ENCODE measurements around the gene DENND2A.

The DENND2A gene

GRCh38 chr7:140611641-140612040 is 29.0 kb downstream of the DENND2A start:
- DNase-seq: no peak

GRCh38 chr7:140610204-140611165 is 30.1 kb downstream of the DENND2A start:
- DNase-seq: no peak

DNA sequence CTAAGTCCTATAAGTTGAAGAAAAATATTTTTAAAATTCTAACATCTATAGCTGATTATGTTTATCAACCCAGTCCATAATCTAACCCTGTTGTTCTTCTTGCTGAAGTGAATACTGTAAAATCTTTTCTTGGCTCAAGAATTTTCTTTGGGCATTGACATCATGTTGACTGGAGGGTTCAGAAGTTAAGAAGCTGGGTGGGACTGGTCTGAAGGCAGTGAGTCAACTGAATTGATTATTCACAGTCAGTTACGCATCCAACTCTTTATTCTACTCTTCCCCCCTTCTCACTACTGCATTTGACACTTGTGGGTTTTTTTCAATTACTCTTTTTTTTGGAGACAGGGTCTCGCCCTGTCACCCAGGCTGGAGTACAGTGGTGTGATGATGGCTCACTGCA is 31.0 kb downstream of the DENND2A start:
- DNase-seq: no peak

- no peak for DNase-seq
These were observed 33.1 kb downstream of the DENND2A start for GRCh38 chr7:140607441-140607989.

DNA sequence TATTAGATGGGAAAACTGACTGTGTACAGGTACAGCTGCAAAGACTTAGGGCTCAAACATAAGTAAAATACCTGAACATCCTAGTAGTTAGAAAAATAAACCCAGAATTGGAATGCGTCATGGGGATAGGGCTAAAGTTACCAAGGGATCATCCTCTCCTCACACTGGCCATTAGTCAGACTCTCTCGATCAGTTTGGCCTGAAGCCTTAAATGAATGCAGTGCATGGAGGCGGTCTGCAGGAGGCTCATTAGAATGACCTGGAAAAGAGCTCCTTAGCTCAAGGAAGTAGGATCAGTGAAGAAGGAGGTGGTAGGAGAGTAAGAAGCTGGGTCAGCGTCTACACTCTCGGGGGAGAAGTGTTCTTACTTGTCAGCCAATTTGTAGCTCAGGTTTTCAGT is 35.3 kb downstream of the DENND2A start:
- DNase-seq: no peak

DNA sequence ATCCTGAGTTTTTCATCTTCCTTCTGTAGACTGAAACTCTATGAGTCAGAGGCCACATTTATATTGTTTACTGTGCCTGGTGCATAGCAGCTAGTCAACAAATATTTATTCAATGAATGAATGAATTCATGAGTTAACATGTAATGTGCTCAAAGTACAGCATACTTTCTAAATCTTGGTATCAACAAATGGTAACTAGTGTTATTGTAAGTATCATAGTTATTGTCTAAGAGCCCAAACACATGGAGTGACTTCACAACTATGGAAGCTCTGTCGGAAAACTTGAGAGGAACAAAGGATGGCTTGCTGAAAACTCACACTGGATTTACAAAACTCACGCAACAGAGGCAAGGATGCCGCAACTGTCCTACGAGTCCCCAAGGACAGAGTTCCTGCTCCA is 35.9 kb downstream of the DENND2A start:
- DNase-seq: no peak

DNA sequence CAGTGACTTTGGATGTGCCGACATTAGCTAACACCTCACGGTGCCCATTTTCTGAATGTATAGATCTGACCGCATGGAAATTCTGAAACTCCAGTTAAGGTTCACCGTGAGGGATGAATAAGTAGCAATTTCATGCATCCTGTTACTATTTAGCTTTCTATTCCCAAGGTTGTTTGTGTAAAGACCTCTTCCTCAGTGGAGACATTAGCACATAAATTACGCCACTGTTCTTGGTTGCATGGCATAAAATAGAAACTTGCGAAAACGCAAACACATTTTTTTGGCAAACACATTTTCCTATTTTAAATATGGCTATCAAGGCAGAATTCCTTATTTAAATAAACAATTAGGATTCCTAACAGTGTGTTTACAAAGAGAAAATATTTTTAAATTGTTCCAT is 36.5 kb downstream of the DENND2A start:
- no peak for DNase-seq

DNA sequence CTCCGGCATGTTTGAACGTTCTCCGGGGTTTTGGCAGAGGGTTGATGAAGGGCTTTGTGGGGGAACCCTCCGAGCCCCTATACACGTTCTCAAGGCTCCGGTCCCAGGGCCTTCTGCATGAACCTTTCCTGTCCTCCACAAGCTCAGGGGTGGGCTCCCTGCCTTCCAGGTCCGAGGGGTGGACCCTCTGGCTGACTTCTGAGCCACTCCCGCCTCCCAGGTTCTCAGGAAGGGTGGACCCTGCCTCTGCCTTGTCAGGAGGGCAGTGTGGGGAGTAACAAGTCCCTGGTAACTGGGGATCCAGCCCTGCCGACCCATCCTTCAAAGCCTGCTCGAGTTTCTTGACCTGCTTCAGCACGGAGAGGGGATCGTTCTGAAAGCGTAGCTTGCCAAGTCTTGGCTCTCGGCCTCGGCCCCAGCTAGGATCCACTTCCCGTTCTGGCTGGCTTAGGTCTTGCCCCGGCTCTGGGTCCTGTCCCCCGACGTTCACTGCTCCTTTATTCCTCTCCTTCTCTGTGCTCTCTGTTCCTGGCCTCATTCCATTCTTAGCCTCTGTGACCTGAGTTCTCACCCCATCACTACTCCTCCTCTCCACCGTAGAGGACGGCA is 38.9 kb downstream of the DENND2A start:
- no peak for DNase-seq

GRCh38 chr7:140600341-140600740 is 40.3 kb downstream of the DENND2A start:
- DNase-seq: no peak

- no peak for DNase-seq
These were observed 43.1 kb downstream of the DENND2A start for GRCh38 chr7:140597428-140597949.

DNA sequence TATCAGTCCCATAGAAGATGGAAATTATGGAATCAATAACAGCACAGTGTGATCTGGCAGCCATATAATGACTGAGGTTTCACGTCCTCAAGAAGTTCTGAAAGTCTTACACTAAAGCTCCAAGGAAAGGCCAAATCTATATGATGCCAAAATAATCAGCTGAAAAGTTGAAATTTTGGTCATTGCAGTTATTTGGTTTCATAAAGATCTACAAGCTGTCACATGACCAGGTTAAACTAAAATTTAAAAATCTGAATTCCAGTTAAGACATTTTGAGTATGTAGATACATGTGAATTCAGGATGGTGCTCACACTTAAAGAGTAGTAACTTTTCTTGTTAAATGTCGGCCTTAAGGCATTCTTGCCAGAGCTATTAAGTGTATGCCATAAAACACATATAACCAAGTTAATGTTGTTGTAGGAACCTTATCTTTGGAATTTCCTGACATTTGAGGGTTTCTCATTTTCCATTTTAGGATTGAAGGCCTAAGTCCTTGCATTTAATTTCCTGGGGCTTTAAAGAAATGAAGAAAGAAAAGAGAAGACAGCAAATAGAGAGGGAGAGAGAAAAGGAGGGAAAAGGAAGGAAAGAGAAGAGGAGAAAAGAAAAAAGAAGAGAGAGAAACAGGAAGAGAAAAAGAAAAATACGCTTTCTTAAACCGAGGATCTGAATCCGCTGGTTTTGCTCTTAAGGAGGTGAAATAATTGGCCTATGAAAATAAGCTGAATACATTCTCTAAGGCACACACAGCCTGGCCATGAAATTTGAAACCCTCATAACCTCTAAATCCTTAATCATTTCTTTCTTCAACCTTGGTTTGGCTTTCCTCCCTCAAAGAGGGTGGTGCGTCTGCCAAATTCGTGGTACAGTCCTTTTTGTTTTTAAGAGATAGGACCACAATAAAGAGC is 43.8 kb downstream of the DENND2A start:
- DNase-seq: peak; percentile 30

DNA sequence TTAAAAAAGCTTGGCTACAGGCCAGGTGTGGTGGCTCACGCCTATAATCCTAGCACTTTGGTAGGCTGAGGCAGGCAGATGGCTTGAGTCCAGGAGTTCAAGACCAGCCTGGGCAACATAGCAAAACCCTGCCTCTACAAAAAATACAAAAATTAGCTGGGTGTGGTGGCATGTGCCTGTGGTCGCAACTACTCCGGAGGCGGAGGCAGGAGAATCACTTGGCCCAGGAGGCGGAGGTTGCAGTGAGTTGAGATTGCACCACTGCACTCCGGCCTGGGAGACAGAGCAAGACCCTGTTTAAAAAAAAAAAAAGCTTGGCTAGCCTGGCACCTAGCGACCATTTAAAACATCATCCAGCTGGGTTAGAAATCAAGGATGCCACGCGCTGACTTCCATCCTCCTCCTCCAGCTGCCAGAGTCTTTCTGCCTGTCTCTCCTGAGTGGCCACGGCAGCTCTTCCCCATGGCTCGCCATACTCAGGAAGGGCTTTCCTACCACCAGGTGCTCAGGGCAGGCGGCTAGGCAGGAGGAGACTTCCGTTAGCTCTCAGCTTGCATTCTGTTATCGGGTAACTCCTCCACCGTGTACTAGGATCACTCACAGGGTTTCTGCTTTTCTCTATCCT is 45.0 kb downstream of the DENND2A start:
- no peak for DNase-seq

DNA sequence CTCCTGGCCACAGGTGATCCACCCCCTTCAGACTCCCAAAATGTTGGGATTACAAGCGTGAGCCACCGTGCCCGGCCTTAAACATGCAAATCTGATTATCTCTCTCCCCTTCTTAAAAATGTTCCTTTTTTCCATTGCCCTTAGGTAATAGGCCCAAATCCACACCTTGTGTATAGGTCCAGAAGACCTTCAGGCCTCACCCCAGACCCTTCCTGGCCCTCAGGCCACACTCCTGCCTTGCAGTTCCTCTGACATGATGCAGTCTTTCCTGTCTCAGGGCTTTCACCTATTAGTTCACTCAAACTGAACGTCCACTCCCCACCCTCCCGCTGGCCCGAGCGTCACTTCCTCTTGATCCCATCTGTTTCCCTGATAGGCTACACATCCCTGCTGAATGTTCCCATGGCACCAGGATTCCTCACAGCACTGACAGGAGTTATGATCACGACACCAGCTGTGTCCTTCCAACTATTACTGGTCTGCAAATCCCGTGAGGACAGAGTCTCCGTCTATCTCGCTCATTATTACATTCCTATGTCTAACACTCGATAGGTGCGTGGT is 46.4 kb downstream of the DENND2A start:
- peak; percentile 33 for DNase-seq

DNA sequence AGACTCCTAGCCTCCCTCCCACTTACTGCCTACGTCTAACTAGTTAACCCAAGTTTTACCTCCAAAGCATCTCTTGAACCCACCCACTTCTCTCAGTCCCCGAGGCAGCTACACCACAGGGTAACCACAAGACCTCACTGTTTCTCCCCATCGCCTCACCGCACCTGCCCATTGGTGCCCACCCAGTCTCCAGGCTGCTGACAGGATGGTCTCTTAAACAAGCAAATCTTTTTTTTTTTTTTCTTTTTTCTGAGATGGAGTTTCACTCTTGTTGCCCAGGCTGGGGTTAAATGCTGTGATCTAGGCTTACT is 47.0 kb downstream of the DENND2A start:
- DNase-seq: no peak

- no peak for DNase-seq
These were observed 47.5 kb downstream of the DENND2A start for GRCh38 chr7:140592964-140593671.

DNA sequence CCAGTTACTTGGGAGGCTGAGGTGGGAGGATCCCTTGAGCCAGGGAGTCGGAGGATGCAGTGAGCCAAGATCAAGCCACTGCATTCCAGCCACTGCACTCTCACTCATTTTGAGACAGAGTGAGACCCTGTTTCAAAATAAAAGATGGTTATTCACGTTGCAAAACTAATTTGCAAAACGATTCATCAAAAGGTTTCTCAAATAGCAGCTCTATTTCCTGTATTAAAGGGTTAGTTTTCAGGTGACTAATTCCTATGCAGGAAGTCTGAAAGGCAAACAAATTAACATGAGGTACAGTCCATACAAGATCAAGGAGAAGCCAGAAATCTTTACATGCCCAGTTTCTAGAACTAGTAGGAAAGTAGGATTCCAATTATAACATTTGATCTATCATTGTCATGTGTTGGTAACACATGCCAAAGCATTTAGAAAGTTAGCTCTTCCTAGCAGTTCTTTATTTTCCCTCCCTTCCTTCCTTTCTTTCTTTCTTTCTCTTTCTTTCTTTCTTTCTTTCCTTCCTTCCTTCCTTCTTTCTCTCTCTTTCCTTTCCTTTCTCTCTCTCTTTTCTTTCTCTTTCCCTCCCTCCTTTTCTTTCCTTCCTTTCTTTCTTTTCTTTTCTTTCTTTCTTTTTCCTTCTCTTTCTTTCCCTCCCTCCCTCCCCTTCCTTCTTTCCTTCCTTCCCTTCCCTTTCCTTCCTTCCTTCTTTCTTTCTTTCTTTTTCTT is 49.3 kb downstream of the DENND2A start:
- no peak for DNase-seq

- DNase-seq: no peak
These were observed 53.4 kb downstream of the DENND2A start for GRCh38 chr7:140587243-140587642.

DNA sequence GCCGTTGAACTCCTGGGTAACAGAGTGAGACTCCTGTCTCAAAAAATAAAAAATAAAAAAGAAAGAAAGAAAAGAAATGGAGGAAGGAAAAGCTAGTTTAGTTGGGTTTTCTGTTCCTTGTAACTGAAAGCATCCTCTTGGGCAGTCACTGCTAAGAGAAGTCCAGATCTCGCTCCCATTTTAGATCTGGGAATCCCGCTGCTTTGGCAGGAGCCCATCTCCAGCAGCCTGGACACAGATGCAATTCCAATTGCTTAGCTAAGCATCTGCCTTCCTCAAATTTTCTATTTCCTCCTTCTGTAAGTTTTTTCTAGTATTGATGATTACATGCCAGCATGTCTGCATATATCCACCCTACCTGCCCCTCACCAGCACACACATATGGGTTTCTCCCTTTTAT is 54.1 kb downstream of the DENND2A start:
- no peak for DNase-seq

- DNase-seq: no peak
These were observed 55.3 kb downstream of the DENND2A start for GRCh38 chr7:140585333-140585732.

DNA sequence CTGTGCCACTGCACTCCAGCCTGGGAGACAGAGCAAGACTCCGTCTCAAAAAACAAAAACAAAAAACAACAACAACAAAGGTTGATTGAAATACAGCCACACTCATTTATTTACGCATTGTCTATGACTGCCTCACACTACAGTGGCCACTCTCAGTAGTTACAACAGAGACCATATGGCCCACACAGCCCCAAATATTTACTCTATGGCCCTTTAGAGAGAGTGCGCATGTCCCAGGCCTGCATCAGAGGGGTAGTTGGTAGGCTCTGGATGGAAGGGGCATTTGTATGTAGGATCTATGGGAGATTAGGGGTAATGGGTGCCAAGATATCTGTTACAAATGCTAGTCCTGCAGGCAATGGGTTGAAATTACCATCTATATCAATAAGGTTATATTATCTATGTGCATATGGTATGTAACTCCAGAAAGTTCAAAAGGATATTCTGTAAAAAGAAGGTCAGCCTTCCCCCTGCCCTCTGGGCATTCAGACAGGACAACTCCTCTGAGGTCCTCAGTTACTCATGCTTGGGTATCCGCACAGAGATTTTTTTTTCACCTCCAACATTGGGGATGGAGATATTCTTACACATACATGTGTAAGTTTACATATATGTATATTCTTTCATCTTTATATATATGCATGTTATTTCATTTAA is 56.3 kb downstream of the DENND2A start:
- DNase-seq: no peak
